Stimulated activated CD8-positive, alpha-beta memory T cell treated with anti-CD3 and anti-CD28 coated beads, Interleukin-4, amount 100 ng/mL, for 48 hours (primary cell): ENCODE measurements around the gene HDAC5.

Source experiments
- DNase-seq: peaks from one replicate; pipeline ENCODE4 v3.0.0-alpha.2; 2020

HDAC5 gene

DNA sequence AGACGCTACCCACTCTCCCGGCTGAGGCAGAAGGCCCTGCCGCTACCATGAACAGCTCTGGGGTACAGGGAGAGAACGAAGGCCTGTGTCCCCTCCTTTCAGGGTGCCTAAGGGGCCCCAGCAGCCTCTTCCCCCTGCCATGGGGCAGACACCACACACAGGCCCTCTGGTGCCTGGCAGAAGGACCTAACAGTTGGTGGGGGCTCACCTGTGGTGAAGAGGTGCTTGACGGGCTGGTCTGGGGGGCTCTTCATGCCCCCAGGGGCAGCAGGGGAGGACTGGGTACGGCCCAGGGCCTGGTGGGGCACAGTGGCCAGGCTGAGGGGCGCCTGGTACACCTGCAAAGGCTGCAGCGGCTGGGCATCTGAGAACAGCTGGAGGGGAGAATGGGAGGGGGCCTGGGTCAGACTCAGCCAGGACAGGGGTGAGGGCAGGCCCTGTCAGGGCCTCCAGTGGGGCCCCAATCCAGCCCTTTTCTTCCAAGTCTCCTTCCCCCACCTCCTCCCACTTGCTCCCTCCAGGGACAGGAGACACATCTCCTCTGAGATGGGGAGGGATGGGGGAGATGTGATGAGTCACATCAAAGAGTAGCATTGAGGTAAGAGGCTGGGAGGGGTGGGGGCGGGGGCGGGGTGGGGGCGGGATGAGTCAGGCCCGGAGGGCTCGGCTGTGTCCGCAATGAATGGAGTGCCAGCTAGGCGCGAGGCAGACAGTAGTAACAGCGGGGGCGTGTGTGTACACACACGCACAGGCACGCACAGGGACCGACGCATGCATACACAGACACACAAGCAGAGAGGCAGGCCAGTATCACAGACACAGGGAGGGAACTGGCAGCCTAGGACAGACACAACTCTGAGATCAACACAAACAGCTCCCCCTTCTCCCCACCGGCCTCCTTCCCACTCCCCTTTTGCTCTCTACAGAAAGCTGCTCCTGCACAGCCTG, 36.8 kb downstream of the HDAC5 start:
- DNase-seq: peak; percentile 63

GRCh38 chr17:44085908-44086307, 37.5 kb downstream of the HDAC5 start:
- no peak for DNase-seq

DNA sequence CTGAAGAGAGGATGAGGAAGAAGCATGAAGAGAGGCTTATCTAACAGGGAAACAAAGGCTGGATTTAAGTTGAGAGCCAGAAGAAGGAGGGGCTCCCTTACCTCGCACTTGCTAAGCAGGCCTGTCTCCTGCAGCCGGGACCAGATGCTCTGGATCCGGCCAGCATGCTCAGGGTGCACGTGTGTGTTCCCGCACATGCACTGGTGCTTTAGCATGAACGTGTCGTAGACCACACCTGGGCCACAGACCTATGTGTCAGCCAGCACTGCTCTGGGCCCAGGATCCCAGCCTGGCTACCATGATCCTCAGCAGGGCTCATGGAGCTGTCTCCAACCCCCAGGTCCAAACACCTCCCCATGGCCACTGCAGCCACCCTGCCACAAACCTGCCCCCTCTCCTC, 38.5 kb downstream of the HDAC5 start:
- DNase-seq: no peak

DNA sequence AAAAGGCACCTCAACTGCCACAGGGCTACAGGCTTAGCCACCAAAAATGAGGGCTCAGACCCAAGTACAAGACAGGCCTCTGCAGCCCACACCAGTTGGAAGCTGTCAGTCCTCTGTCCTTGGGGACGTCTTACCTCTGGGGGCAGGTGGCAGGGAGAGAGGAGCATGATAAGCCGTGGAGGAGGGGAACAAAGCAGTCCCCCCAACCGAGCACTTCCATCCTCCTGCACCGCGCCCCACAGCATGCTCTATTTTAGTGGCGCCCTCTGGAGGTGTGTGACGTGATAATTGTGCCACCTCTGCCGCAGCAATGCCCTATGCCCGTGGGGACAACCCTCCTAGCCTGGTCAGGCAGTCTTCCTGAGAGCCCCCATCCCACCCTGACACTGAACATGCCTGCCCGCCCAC, 39.3 kb downstream of the HDAC5 start:
- peak; percentile 73 for DNase-seq

- no peak for DNase-seq
Observed at GRCh38 chr17:44083250-44083849, 40.1 kb downstream of the HDAC5 start.

- DNase-seq: no peak
Observed at GRCh38 chr17:44082256-44082927, 41.0 kb downstream of the HDAC5 start.

DNA sequence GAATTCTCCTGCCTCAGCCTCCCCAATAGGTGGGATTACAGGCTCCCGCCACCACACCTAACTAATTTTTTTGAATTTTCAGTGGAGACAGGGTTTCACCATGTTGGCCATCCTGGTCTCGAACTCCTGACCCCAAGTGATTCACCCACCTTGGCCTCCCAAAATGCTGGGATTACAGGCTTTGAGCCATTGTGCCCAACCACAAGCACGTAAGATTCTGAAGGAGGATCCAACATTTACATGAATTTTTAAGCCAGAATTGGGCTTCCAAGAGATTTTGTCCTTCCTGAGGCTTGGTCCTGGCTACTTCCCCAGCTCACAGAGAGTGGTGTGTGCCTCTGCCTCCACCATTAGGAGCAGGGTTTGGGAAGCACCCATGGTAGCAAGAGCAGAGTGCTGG, 41.8 kb downstream of the HDAC5 start:
- DNase-seq: no peak

DNA sequence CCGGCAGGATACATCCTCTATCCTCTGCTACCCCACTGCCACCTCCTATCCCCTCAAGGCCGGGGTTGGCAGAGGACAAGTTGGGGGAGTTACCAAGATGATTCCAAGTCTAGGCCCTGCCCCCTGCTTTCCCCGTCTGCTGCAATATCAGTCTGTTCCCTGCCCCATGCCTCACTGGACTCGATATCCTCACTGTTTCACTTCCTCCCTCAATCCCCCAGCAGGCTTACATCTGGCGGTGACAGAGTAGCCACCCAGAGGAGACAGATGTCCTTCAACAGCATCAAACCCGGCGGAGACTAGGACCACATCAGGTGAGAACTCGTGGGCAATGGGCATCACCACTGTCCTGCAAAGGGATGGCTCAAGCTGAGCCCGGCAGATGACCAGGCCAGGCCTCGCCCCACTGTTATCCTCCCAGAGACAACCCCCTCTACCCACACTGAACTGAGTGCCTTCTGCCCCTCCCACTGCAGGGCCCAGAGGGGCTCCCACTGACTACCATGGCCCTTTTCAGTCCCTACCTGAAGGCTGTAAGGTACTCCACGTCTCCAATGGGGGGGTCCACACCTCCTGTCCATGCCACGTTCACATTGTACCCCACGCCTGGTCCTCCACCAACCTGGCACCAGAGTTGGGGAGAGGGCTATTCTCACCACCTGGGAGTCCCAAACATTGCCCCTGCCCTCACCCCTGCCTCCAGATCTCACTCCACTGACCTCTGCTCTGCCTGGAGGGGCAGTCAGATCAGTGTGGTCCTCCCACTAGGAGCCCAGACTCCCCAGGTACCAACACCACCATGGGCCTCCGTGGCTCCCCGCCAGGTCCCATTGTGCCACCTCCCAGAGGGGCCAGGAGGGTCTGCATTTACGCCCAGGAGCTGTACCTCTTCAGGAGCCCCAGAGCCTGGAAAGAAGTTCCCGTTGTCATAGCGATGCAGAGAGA, 43.3 kb downstream of the HDAC5 start:
- DNase-seq: no peak

DNA sequence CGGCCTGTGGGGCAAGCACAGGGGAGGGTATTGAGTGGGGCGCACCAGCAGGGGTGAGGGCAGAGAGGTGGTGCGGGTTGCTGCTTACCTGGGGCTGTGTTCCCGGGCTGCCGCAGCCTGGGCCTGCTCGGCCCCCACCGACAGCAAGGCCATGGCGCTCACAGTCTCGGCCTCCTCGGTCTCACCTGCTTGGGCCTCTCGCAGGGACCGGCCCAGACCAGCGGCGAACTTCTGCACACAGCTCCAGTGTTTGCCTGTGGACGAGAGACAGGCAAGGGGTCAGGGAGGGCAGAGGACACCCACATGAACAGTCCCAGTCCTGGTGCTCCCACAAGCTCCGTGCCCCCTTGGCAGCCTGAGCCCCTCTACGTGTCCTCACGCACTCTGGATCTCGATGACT, 45.0 kb downstream of the HDAC5 start:
- no peak for DNase-seq

DNA sequence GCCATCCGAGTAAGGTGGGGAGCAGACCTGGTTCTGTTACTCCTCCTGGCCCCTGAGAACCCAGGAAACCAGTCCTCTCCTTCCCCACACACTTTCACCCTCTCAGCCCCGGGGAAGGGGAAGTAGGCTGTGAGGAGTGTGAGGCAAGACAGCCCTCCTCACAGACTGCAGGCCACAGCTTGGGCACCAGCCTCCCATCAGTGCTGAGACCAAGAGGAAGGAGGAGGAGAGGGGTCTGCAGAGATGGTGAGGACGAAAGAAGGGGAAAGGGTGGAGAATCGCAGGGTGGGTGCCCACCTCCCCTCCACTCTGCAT, 45.9 kb downstream of the HDAC5 start:
- DNase-seq: no peak

- DNase-seq: no peak
Observed at GRCh38 chr17:44076716-44077594, 46.5 kb downstream of the HDAC5 start.

GRCh38 chr17:44075598-44076293, 47.7 kb downstream of the HDAC5 start:
- no peak for DNase-seq

- no peak for DNase-seq
Observed at GRCh38 chr17:44074911-44075285, 48.5 kb downstream of the HDAC5 start.

DNA sequence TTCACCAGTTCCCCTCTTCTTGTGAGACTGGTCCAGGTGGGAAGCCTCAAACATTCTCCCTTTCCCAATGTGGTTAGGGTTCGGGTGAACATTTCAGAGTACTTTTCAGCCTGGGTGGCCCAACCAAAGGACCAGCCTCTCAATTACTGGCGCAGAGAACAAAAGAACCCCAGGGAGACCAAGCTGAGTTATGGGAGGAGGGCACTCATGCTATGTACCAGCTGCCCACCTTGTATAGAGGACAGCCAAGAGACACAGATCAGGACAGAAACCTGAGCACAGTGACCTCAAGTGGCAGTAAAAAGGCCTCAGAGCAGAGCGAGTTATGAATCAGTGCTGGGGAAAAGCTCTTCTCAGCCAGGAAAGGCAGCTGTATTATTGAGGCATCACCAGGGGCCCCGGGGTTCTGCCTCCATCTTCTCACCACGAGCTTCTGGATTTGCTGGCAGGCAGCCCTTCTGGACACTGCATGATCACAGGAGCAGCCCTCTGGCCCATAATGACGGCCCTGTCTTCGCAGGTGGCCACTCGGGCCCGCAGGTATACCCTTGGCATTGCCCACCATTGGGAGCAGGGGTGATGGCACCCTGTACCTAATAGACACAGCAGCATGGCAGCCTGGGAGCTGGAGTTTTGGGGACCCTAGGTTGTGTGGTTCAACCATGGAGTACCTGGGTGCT, 49.1 kb downstream of the HDAC5 start:
- DNase-seq: no peak

- DNase-seq: no peak
Observed at GRCh38 chr17:44071772-44072171, 51.7 kb downstream of the HDAC5 start.

DNA sequence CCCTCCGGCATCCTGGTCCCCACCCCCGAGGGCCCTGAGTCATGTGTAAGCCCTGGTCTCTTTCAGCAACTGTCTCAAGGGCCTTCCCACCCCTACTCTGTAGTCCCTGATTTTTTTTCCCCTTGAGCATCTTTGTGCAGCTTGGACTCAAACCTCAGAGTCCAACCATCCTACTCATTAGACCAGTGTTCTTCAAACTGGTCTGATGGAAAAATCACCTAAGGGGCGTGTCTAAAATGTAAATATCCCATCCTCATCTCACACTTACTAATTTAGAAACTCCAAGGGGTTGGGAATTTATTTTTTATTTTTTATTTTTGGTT, 52.3 kb downstream of the HDAC5 start:
- no peak for DNase-seq

GRCh38 chr17:44070455-44071197, 52.8 kb downstream of the HDAC5 start, which contains the start of gene G6PC3:
G6PC3 (plus strand) TSS chr17:44070735; CDS start chr17:44070966, 231 bp downstream.
- peak; percentile 93 for DNase-seq

DNA sequence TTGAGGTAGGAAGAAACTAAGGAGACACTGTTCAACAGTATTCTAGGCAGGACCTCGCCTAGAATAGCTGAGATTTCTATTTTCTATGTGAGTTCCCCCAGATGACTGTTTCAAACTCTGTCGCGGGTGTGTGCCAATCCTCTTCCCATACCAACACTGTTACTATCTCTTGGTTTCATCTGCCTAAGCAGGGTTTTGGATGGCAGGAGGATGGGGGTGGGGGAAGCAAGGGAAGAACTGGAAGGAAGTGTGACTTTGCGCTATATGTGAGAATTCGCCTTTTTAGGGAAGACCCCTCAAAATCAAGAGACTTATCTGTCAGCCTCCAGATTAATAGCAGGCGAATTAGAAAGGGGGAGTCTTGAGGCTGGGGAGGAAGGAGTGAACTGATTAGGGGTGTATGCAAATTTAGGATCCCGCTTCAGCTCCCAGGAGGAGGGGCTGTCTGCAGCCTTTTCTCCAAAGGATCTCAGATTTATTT, 53.4 kb downstream of the HDAC5 start:
- DNase-seq: no peak

- no peak for DNase-seq
Observed at GRCh38 chr17:44067545-44067940, 55.9 kb downstream of the HDAC5 start.
